Renal pelvis (tissue), 4 donors: Measurements from ENCODE around the gene RPF1. TPM values are rescaled to one million over a fixed set of nuclear protein-coding genes. Genes with fewer than 3 reads are reported as not detected.
"Not testable (repeated sequence)": the region's sequence is repeated elsewhere in the genome, so short reads cannot be mapped to it uniquely, and the experiment has no call there.

Experiments used
- DNase-seq: peaks from one replicate; pipeline ENCODE4 v3.0.0-alpha.2; 2013
- polyA plus RNA-seq, 3 donors: library from polyadenylated mRNA; unstranded; fragments of 120-200 nt; gene quantifications; one replicate each; pipeline ENCODE4 v1.2.1, GENCODE V29; 2013; ENCODE audit not compliant: insufficient read length in 3 of 3

Gene RPF1
- polyA plus RNA-seq, 3 donors, result 42.3 to 46.4 (median 43.6) TPM

DNA sequence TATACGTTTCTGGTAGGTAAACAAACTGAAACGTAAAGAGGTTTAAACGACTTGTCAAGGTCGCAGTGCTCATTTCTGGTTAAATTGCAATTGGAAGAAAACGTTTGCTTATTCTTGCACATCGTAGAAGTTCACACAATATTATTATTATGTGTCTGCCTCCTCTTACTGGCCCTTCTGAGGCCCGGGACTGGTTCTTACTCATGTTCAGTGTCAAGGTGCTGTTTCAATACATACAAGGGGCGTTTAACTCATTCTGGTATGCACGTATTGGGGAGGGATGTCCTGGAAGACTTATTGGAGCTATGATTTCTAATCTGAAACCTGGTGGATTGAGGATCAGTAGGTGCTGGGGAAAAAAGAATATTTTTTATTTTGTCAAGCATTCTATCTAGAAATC, 932 bp downstream of the RPF1 start:
- DNase-seq, result peak; percentile 1

DNA sequence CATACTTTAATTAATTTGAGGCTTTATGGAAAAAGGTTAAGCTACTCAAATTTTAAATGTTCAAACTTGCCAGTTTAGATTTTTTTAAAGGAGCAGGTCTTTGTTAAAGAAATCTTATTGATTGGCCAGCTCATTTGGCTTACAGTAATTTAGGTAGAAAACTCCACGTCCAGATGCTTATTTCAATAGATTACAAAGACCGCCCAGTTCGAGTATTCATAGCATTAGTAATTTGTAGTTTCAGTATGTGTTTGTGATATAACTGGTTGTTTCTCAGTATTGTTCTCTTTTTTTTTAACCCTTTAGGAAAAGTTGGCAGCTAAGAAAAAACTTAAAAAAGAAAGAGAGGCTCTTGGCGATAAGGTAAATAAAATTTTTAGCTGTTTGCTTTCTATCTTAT, 1.6 kb downstream of the RPF1 start:
- no peak for DNase-seq

DNA sequence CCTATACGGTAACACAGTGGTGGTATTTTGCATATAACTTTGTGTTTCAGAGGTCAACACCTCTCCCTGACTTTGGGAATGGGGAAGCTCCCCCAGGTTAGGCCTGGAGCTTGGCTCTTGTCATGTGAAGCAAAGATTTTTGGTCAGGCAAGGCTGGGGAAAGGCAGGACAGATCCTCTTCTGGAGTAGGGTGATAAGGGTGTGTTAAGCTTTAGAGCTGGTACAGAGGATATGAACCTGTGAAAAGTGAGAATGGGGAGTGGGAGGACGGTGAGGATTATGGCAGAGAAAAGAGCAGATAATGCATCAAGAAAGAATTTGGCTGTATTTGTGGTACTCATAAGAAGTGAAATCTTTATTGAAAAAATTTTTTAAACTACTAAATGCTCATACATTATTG, 2.3 kb downstream of the RPF1 start:
- no peak for DNase-seq

DNA sequence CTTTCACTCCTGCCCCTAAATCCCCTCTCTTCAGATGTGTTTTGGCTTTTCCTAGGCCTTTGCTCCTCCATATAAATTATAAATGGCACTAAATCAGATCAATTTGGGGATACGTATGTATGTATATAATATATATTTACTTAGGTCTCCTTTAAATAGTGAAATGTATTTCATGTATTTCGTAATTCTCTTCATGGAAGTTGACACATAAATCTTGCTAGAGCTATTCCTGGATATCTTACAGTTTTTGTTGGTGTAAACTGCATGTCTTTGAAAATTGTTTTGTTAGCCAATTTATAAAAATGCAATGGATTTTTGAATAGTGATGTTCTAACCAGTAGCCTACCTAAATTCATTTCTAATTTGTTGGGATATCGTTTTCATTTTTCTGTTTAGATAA, 9.0 kb downstream of the RPF1 start:
- no peak for DNase-seq

DNA sequence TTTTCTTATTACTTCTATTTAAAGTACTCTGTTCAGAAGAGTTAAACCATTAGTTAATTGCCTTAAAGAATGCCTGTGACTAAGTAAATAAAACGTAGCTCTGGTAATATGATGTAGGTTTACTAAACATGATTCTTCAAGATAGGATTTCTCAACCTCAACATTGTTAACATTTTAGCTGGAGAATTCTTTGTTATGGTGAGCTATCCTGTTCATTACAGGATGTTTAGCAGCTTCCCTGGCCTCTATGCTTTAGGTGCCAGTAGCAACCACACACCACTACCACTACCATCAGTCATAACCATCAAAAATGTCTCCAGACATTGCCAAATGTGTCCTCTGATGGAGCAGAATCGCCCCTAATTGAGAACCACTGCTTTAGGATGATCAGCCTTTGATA, 10.7 kb downstream of the RPF1 start:
- no peak for DNase-seq

DNA sequence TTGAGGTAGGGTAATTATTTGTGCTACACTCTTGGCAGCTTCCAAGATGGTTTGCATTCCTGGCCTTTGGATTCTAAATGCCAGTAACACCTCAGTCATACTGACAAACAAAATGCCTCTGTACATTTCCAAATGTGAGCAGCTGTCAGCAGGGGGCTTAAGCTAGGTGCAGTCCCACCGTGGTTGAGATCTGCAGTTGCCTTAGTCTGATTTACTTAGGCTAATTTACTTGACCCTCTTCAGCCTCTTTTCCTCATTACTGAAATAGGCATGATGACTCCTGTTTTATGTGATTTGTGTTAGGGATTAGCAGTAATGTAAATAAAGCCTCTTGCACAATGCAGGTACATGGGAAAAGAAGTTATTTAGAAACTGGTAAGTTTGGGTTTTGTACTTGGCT, 13.7 kb downstream of the RPF1 start:
- DNase-seq, result no peak

DNA sequence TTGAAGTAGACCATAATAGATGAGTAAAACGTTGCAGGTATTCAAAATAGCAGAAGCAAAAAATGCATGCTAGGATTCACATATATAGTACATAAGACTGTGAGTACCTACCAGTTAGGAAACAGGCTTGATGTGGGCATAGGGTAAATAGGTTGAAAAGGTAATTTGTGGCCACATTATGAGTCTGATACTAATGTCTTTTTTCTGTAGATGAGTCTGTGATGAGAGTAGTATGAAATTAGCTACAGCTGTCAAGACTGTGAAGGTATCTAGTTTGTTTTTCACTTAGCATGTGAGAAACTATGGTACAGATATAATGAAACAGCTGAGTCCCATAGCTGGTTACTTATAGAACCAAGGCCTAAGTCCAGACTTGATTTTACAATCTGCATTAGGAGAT, 14.7 kb downstream of the RPF1 start:
- no peak for DNase-seq

DNA sequence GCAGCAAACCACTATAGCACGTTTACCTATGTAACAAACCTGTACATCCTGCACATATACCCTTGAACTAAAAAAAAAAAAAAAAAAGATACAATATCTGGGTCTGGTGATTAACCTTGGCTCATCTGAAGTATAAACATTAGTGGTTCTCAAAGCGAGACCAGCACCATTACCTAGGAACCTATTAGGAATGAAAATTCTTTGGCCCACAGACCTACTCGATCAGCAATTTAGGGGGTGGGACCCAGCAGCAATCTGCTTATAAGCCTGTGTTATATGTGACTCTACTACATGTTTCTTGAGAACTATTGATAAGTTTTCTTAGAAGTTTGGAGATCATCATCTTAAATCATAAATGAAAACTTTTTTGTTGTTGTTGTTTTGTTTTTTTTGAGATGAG, 17.4 kb downstream of the RPF1 start:
- DNase-seq, result no peak

DNA sequence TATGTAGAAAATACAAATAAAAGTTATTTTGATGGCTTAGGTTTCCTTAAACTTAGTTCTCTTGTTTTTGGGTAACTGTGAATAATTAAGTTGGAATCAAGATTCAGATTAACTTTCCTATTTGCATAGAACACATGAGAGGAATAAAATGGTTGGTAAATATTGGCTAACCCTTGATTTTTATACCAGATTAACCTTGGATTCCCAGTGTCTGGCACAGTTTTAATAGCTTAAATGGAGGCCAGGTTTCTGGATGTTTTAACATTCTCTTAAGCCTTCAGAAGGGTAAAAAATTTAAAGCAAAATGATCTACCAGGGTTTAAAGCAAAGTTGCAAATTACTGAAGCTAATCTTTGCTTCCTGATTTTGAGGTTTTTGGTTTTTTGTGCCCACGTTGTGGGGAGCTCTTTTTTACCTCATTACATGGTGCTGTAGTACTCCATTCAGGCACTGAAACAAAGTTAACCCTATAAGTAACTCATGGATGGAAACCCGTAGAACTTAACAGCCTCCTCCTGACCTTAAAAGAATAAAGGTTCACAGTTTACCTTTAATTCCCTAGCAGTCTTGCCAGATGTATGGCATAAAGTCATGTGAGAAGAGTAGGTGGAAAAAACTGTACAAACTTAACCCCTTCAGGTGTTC, 18.7 kb downstream of the RPF1 start:
- no peak for DNase-seq

DNA sequence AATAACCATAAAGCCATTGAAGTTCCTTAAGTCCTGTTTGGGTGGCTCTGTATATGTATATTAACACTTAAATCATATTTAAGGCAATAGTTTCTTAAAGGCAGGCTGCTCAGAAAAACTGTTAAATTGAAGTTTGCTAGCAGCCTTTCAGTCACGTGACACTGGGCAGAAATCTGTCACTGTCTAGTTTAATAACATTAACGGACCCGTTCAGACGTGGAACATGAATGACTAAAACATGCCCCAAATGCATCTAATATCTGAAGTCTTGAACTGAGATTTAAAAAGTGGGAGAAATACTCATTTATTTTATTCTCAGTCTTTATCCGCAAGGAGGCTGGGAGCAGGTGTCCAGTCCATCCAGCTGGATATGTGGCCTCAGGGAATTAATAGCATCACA, 23.9 kb downstream of the RPF1 start:
- no peak for DNase-seq

DNA sequence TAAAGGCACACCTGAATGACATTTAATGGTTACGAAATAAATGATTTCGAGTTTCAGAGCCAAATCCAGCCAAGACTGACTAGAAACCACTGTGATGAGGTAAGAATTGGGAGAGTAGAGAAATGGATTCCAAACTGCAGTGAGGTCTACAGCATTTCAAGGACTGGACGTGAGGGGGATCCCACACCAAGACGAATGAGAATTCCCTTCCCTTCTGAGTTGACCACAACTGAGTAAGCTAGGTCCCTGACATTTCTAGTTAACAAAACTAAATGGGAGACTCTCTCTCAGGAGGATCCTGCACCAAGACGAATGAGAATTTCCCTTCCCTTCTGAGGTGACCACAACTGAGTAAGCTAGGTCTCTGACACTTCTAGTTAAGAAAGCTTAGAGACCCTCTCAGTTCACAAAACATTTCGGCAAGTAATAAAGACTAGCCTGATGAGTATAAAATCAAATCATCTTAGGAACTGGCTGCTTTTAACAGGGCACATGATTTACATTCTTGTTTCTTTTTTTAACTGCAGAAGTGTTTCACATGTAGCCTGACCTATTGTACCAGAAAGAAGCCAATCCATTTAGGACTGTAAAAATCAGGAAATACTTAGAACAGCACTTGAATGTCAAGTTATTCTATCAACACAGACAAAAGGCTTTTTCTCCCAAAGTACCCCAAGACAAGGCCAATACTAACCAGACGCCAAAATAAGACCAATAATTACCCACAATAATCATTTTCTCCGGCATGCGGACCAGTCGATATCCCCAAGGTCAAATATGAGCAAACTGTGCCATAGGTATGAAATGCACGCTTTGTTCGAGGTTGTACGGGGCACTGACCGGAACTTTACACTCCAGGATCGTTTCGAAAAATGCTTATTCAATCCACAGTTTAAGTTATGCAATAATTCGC, 25.8 kb downstream of the RPF1 start:
- peak; percentile 17 for DNase-seq

DNA sequence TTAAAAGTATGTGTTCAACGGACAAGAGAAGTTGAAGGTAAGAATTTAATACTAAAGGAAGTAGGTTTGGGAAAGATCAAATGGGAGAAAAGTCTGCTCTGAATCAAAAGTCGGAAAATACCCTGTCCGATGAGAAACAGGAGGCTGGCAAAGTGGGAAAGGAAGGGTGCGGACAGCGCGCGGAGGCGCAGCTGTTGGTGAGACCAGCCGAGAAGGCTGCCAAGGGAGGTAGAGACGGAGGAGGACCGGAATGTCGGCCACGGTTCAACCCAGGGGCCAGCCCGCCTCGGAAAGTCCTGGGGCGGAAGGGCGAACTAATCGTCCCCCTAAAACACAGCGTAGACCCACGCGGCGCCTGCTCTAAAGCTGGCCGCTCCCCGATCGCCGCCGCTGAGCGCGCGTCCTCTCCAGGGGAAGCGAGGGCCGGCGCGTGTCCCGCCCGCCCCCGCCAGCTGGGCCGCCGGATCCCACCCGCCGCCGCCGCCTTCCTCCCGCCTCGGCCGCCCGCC, 26.5 kb downstream of the RPF1 start:
- DNase-seq, result no peak

DNA sequence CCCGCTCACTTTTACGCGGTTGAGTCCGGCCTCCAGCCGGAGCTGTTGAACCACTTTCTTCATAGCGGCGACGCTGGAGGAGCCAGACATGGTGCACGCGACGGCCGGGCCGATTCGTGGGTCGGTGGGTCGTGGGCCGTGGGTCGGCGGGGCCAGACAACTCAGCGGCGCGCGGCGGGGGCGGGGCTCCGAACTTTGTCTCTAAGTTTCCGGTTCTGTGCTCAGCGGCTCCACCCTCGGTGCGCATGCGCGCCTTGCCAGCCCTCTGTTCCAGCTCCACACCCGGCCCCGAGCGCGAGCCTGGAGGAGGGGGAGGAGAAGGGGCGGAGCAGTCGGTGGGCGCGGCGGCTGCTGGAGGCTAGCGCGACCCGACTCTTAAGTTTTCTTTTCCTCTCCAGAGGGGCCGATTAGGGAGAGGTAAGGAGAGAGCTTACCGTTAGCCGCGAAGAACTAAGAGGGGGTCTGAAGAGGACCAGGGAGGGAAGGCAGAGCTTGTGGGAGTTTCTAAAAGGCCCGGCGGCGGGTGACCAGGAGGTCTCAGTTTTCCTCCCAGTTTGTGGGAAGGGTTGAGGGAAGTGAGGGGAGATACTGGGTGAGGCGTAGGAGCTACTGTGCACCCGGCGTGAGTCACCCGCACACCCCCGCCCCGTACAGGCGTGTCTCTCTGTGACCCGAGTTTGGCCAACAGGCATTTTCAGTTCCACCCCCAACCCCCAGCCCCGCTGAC, 27.1 kb downstream of the RPF1 start, which contains the start of the genes GNG5 and SPATA1:
GNG5 (minus strand) TSS at position 580 of the 727 bp plus-strand sequence; CDS start at position 90, 490 bp downstream.
SPATA1 (plus strand) TSS at position 385 of the 727 bp plus-strand sequence. CDS start 9,974 bp downstream, outside the sequence.
- peak; percentile 97 for DNase-seq

DNA sequence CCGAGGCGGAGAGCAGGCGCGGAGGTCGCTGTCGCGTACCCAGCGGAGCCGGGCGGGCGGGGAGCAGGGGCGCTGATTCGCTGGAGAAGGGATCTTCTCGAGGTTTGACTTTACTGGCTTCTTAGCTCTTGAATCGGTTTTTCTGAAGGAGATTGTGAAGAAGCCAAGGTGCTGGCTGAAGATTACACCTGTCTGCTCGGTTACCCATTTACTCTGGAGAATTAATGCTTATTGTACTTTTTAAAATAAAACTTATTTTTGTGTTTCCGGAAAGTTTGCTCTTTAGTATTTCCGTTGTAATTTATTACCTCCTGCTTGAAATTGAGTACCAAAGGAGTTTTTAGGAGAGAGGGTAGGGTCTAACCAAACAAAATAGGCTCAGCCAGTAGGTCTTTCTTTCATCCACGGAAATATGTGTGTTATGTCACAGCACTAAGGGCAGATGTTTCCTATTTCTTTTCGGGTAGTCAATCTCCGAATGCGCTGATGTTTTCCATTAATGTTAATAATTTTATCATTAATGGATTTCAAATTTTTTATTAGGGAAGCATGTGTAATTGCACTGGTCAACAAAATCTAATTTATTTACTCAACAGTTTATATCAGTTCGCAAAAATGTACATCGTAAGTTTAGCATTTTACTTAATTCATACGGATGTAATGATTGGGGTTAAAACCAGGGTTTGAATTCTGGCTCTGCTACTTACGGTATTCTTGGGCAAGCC, 27.8 kb downstream of the RPF1 start:
- peak; percentile 4 for DNase-seq

DNA sequence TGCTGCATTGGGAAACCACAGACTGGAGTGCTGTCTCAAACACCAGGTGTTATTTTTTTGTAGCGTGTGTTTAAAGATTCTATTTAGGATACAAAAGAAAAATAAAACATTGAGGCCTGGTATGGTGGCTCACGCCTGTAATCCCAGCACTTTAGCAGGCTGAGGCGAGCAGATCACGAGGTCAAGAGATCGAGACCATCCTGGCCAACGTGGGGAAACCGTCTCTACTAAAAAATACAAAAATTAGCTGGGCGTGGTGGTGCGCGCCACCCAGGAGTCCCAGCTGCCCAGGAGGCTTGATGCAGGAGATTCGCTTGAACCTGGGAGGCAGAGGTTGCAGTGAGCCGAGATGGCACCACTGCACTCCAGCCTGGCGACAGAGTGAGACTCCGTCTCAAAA, 28.8 kb downstream of the RPF1 start:
- not testable (repeated sequence) for DNase-seq

DNA sequence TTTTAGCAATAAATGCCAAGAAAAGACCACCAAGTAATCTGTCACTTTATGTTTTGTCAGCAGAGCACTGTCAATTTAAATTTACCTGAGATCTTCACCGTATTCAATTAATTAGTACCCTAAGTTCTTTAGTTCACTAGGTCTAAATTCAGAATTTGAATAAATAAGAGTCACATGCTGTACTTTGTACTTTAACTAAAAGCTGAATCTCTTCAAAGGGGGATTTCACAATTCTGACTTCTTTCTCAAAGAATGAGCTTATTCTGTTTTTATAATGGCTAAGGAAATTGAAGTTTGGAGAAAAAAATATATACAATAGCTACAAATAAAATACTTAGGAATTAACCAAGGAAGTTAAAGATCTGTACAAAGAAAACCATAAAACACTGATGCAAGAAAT, 29.4 kb downstream of the RPF1 start:
- no peak for DNase-seq

DNA sequence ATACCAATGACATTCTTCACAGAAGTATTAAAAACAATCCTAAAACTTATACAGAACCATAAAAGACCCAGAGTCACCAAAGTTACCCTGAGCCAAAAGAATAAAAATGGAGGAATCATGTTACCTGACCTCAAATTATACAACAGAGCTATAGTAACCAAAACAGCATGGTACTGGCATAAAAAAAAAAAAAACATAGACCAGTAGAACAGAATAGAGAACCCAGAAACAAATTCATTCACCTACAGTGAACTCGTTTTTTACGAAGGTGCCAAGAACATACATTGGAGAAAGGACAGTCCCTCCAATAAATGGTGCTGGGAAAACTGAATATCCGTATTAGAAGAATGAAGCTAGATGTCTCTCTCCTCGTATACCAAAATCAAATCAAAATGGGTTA, 30.0 kb downstream of the RPF1 start:
- no peak for DNase-seq

DNA sequence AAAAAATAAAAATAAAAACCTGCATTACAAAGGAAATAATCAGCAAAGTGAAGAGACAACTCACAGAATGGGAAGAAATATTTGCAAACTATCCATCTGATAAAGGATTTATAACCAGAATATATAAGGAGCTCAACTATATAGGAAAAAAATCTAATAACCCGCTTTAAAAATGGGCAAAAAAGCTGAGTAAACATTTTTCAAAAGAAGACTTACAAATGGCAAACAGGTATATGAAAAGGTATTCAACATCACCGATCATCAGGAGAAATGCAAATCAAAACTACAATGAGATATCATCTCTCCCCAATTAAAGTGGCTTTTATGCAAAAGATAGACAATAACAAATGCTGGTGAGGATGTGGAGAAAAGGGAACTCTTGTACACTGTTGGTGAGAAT, 31.1 kb downstream of the RPF1 start:
- DNase-seq, result no peak

DNA sequence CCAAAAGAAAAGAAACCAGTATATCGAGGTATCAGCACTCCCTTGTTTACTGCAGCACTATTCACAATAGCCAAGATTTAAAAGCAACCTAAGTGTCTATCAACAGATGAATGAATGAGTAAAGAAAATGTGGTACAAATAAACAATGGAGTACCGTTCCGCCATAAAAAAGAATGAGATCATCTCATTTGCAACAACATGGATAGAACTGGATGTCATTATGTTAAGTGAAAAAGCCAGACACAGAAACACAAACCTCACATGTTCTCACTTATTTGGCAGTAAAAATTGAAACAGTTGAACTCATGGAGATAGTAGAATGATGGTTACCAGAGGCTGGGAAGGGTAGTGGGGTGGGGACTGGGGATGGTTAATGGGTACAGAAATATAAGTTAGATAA, 31.6 kb downstream of the RPF1 start:
- DNase-seq, result no peak

DNA sequence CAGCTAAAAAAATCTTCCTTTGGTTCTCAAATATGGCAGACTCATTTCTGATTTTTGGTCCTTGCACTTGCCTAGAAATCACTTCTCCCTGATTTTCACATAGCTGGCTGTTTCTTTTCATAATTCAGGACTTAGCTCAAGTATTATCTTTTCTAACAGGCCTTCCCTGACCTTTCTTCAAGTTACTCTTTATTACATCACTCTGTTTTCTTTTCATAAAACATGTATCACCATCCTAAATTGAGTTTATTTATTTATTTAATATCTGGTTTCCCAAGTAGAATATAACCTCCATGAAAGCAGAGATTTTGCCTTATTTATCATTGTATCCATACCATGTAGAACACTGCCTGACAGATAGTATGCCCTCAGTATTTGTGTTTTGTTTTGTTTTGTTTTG, 45.5 kb downstream of the RPF1 start:
- DNase-seq, result no peak

DNA sequence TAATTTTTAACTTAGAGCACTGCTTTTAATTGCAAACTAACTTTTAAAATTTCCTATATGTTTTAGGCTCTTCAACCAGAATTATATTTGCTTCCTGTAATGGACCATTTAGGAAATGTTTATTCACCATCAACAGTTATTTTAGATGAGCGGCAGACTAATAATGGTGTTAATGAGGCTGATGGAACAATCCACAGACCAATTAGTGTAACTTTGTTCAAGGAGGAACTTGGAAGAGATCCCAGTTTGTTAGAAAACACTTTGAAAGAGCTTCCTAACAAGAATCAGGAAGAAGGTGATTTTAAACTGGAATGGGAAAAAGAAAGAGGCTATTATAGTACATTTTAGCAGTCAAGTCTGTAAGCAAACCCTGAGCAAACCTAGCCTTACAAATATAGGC, 46.7 kb downstream of the RPF1 start:
- no peak for DNase-seq

DNA sequence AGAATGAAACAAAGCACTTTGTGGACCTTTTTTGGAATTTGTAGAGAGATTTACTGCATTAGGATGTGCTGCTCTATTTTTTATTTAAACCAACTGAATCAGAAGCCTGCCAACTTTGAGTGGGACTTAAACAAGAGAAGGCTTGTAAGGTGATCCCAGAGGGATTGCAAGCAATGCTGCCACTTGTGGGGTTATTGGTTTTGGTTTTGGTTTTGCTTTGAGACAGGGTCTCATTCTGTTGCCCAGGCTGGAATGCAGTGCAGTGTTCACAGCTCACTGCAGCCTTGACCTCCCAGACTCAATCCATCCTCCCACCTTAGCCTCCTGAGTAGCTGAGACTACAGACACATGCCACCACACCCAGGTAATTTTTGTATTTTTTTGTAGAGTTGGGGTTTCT, 59.5 kb downstream of the RPF1 start:
- DNase-seq, result no peak
